ENCODE measurements around the gene ZNF644.

Gene ZNF644

GRCh38 chr1:91022518-91022929, 689 bp upstream of the ZNF644 start:
- in situ Hi-C loops (cut with MboI; ENCODE audit: low sequenced_read_pairs), result no loop called here

- in situ Hi-C loops (cut with MboI; ENCODE audit: low sequenced_read_pairs), result no loop called here
Observed at GRCh38 chr1:91020967-91021685, 709 bp downstream of the ZNF644 start.

GRCh38 chr1:91020486-91020885, 1.3 kb downstream of the ZNF644 start:
- in situ Hi-C loops (cut with MboI; ENCODE audit: low sequenced_read_pairs), result no loop called here

- in situ Hi-C loops (cut with MboI; ENCODE audit: low sequenced_read_pairs), result no loop called here
Observed at GRCh38 chr1:91018006-91018405, 3.8 kb downstream of the ZNF644 start.

GRCh38 chr1:91015794-91016550, 5.9 kb downstream of the ZNF644 start:
- in situ Hi-C loops (cut with MboI; ENCODE audit: low sequenced_read_pairs), result no loop called here

GRCh38 chr1:91015358-91015780, 6.5 kb downstream of the ZNF644 start:
- in situ Hi-C loops (cut with MboI; ENCODE audit: low sequenced_read_pairs), result no loop called here

GRCh38 chr1:91014475-91014874, 7.4 kb downstream of the ZNF644 start:
- in situ Hi-C loops (cut with MboI; ENCODE audit: low sequenced_read_pairs), result no loop called here

GRCh38 chr1:91013302-91013701, 8.5 kb downstream of the ZNF644 start:
- in situ Hi-C loops (cut with MboI; ENCODE audit: low sequenced_read_pairs), result no loop called here

GRCh38 chr1:91012196-91012595, 9.6 kb downstream of the ZNF644 start:
- in situ Hi-C loops (cut with MboI; ENCODE audit: low sequenced_read_pairs), result no loop called here

GRCh38 chr1:91011726-91012125, 10.1 kb downstream of the ZNF644 start:
- in situ Hi-C loops (cut with MboI; ENCODE audit: low sequenced_read_pairs), result no loop called here

- in situ Hi-C loops (cut with MboI; ENCODE audit: low sequenced_read_pairs), result no loop called here
Observed at GRCh38 chr1:91007827-91008226, 14.0 kb downstream of the ZNF644 start.

GRCh38 chr1:91007092-91007491, 14.7 kb downstream of the ZNF644 start:
- in situ Hi-C loops (cut with MboI; ENCODE audit: low sequenced_read_pairs), result no loop called here

GRCh38 chr1:91006113-91006908, 15.5 kb downstream of the ZNF644 start:
- in situ Hi-C loops (cut with MboI; ENCODE audit: low sequenced_read_pairs), result no loop called here

GRCh38 chr1:91005285-91005684, 16.6 kb downstream of the ZNF644 start:
- in situ Hi-C loops (cut with MboI; ENCODE audit: low sequenced_read_pairs), result no loop called here

- in situ Hi-C loops (cut with MboI; ENCODE audit: low sequenced_read_pairs), result no loop called here
Observed at GRCh38 chr1:91004145-91004544, 17.7 kb downstream of the ZNF644 start.

GRCh38 chr1:90996742-90997413, 25.0 kb downstream of the ZNF644 start:
- in situ Hi-C loops (cut with MboI; ENCODE audit: low sequenced_read_pairs), result no loop called here

GRCh38 chr1:90995311-90995894, 26.4 kb downstream of the ZNF644 start:
- in situ Hi-C loops (cut with MboI; ENCODE audit: low sequenced_read_pairs), result no loop called here

GRCh38 chr1:90994461-90994860, 27.4 kb downstream of the ZNF644 start:
- in situ Hi-C loops (cut with MboI; ENCODE audit: low sequenced_read_pairs), result no loop called here

- in situ Hi-C loops (cut with MboI; ENCODE audit: low sequenced_read_pairs), result no loop called here
Observed at GRCh38 chr1:90993245-90993644, 28.6 kb downstream of the ZNF644 start.

- in situ Hi-C loops (cut with MboI; ENCODE audit: low sequenced_read_pairs), result no loop called here
Observed at GRCh38 chr1:90990779-90991178, 31.1 kb downstream of the ZNF644 start.

- in situ Hi-C loops (cut with MboI; ENCODE audit: low sequenced_read_pairs), result no loop called here
Observed at GRCh38 chr1:90989990-90990389, 31.8 kb downstream of the ZNF644 start.

Data from HL-60/S4 (cell line).